Inflammatory macrophage treated with lipopolysaccharide for 4 hours (primary cell): Measurements from ENCODE around the gene MACO1.
A peak's percentile ranks its signal among the peaks of the same experiment; 100 is the strongest.
"Not testable (repeated sequence)": the region's sequence is repeated elsewhere in the genome, so short reads cannot be mapped to it uniquely, and the experiment has no call there.

Source experiments
- DNase-seq: peaks from one replicate; pipeline ENCODE4 v3.0.0-alpha.2; 2020

Gene MACO1

GRCh38 chr1:25460020-25460419 lies 29.3 kb downstream of the MACO1 start:
- no peak for DNase-seq

GRCh38 chr1:25460816-25461215 lies 30.1 kb downstream of the MACO1 start:
- not testable (repeated sequence) for DNase-seq

GRCh38 chr1:25461849-25462248 lies 31.2 kb downstream of the MACO1 start:
- peak; percentile 18 for DNase-seq

GRCh38 chr1:25462732-25463131 lies 32.0 kb downstream of the MACO1 start:
- DNase-seq: no peak

GRCh38 chr1:25467193-25467592 lies 36.5 kb downstream of the MACO1 start:
- no peak for DNase-seq

GRCh38 chr1:25467616-25468015 lies 36.9 kb downstream of the MACO1 start:
- DNase-seq: no peak

GRCh38 chr1:25468033-25468432 lies 37.3 kb downstream of the MACO1 start:
- no peak for DNase-seq

- no peak for DNase-seq
Observed at GRCh38 chr1:25469177-25469576, 38.5 kb downstream of the MACO1 start.

GRCh38 chr1:25472471-25472870 lies 41.8 kb downstream of the MACO1 start:
- DNase-seq: no peak

- DNase-seq: no peak
Observed at GRCh38 chr1:25473653-25474225, 43.0 kb downstream of the MACO1 start.

GRCh38 chr1:25474439-25475047 lies 43.8 kb downstream of the MACO1 start:
- no peak for DNase-seq

- DNase-seq: no peak
Observed at GRCh38 chr1:25476186-25477097, 45.7 kb downstream of the MACO1 start.

GRCh38 chr1:25477448-25478034 lies 46.8 kb downstream of the MACO1 start:
- no peak for DNase-seq

GRCh38 chr1:25478633-25479032 lies 47.9 kb downstream of the MACO1 start:
- no peak for DNase-seq

- no peak for DNase-seq
Observed at GRCh38 chr1:25481625-25482024, 50.9 kb downstream of the MACO1 start.

- no peak for DNase-seq
Observed at GRCh38 chr1:25482211-25482610, 51.5 kb downstream of the MACO1 start.

GRCh38 chr1:25484096-25484495 lies 53.4 kb downstream of the MACO1 start:
- DNase-seq: no peak

GRCh38 chr1:25484533-25484932 lies 53.8 kb downstream of the MACO1 start:
- DNase-seq: no peak

- DNase-seq: no peak
Observed at GRCh38 chr1:25485536-25486411, 55.1 kb downstream of the MACO1 start.

- no peak for DNase-seq
Observed at GRCh38 chr1:25486602-25487001, 55.9 kb downstream of the MACO1 start.

- no peak for DNase-seq
Observed at GRCh38 chr1:25487628-25488027, 56.9 kb downstream of the MACO1 start.

GRCh38 chr1:25492323-25492722 lies 61.6 kb downstream of the MACO1 start:
- no peak for DNase-seq

- DNase-seq: no peak
Observed at GRCh38 chr1:25494952-25495351, 64.3 kb downstream of the MACO1 start.
